HG02943 (cell line): ENCODE measurements around the gene PLEKHA1.

Experiments used
- ATAC-seq: cut with Tn5 transposase; IDR thresholded peaks from one replicate; pipeline ENCODE4 v1.9.1; 2021; ENCODE audit warnings: mild to moderate bottlenecking, low read depth, moderate library complexity; ENCODE audit not compliant: unreplicated experiment

The PLEKHA1 gene

DNA sequence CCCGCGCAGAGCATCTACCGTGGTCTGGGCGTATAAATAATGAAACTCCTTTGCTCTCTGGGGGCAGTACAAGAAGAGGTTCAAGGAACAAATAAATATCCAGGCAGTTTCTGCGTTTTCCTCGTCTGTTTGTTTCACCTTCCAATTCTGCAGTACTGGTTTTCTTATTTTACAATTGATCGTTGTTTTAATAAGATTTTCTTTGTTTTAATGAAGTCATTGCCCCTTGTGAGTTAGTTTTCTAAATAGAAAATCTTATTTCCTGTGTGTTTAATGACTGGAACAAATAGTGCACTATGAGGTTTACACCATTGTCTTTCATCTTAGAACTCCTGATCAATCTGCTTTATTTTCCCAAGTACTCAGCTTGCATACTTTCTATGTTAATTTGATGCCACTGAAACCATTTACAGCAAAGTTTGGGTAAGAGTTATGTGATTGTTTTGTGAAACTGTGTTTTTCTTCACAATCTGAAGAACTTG is 1.2 kb downstream of the PLEKHA1 start:
- no peak for ATAC-seq

DNA sequence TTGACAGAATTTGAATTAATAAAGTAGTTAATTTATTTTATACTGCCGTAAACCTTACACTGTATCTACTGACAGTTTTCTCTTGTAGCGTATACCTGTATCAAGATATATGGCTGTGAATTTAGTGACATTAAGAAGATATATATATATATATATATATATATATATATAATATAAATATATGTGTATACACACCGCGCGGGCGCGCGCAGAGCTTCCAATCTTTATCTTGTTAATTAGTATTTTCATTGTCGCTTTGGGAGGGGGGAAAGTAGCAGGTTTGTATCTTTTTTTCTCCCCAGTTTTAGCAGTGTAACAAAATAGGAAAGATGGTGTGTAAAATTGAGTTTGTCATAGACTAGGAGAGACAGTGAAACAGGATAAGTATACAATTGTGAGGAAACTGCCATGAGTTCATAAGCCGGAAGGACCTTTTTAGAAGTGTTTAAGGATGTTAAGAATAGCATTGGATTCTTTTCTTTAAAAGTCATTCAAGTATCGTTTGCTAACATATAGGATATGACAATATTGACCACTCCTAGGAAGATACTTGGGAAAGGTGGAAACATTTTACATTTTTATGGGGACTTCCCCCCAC is 2.0 kb downstream of the PLEKHA1 start:
- ATAC-seq = no peak

DNA sequence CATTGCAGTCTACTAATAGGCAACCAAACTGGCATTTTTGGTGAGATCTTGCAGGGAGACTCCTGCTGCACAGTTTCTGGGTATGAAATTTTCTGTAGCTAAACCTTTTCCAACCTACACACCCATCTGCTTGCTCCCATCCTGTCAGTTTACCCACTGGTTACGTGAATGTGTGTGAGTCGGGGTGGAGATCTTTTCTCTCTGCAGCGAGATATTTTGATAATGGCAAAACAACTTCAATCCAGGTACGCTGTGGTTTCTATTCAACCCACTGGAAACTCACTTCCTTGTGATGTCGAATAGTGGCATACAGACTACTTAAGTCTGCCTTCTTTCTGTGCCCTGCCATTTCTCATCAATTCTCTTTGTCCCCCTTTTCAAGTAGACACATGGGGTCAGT is 4.5 kb downstream of the PLEKHA1 start:
- ATAC-seq = no peak

DNA sequence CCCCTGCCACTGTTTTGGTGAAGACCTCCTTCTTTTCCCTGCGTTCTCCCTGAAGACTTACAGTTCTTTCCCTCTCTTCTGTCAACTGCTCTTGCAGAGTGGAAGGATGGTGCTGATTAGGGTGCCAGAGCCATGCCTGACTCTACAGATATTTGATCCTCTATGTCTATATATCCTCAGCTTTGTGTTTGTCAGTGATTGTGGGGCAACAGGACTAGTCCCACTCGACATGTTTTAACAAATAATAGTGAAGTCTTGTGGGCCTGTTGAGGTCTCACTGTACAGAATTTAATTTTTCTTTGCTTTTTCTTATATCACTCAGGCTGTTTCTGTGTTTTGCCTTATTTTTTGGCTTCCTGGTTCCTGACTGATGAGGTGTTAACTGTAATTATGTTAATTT is 5.0 kb downstream of the PLEKHA1 start:
- ATAC-seq = no peak

DNA sequence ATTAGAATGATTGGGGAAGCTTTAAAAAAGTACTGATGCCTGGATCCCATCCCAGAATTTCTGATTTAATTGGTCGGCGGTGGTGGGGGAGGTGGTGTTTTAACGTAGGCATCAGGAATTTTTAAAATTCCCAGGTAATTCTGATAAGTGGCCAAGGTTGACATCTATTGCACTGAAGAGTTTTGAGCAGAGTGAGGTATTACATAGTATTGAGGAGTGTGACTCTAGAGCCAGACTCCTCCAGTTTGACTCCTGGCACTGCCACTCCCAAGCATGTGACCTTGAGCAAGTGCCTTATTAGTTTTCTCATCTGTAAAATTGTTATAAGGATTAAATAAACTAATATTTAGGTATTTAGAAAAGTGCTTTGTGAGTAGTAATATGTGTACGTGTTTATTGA is 6.2 kb downstream of the PLEKHA1 start:
- no peak for ATAC-seq

DNA sequence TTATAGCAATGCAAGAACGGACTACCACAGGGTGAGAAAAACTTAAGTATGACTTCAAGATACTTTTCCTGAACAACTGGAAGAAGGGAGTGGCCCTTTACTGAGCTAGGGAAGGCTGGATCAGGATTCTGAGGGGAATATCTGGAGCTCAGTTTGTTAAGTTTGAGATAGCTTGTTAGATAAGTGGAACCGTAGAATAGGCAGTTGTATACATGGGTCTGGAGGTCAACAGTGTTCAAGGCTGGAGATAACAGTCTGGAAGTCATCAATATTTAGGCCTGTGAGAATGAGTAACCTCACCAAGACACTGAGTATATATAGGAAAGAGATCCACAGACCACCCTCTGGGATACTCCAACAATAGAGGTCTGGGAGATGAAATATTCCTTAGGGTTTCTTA is 7.2 kb downstream of the PLEKHA1 start:
- no peak for ATAC-seq

DNA sequence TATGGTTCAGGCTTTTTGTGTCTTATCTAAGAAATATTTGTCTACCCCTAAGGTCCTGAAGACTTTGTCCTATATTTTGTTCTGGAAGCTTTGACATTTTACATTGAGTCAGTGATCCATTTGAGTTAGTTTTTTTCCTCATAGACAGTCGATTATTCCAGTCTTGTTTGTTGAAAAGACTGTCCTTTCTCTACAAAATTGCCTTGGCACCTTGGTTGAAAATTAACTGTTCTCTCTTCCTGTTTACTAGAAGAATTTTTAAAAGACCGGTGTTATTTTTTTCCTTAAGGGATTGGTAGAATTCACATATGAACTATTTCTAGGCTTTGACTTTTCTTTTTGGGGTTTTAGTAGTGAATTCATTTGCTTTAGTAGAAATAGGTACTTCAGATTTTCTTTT is 12.0 kb downstream of the PLEKHA1 start:
- no peak for ATAC-seq

DNA sequence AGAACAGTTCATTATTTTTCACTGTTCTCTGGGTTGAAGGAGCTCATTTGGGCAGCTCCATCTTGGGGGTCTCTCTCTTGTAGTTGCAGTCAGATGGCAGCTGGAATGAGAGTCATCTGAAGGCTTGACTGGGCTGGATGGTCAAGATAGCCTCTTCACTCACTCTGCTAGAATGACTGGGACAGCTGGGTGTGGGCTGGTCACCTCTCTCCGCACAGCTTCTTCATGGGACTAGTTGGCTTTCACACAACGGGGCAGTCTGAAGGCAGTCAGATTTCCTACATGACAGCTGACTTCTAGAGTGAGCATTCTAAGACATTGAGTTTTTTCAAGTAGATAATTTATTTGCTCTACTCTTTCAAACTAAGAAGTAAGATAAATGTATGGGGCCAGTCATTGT is 13.1 kb downstream of the PLEKHA1 start:
- ATAC-seq = no peak

DNA sequence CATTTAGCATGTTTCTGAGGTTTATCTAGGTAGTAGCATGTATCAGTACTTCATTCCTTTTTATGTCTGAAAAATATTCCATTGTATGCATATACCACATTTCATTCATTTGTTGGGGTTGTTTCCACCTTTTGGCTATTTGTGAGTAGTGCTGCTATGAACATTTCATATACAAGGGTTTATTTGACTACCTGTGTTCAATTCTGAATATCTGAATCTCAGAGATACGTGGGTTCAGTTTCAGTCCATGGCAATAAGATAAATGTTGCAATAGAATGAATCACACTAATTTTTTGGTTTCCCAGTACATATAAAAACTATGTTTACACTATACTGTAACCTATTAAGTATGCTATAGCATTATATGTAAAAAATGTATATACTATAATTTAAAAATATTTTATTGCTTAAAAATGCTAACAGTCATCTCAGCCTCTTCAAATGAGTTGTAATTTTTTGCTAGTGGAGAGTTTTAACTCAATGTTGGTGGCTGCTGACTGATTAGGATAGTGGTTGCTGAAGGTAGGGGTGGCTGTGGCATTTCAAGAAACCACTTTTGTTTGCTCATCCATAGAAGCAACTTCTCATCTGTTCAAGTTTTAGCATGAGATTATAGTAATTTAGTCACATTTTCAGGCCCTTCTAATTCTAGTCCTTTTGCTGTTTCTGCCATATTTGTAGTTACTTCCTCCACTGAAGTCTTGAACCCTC is 13.9 kb downstream of the PLEKHA1 start:
- ATAC-seq = no peak

DNA sequence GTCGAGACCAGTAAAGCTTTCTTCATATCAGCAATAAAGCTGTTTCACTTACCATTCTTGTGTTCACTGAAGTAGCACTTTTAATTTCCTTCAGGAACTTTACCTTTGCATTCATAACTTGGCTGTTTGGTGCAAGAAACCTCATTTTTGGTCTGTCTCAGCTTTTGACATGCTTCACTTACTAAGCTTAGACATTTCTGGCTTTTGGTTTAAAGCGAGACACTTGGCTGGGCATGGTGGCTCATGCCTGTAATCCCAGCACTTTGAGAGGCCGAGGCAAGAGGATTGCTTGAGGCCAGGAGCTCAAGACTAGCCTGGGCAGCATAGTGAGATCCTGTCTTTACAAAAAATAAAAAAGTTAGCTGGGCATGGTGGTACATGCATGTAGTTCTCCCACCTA is 15.8 kb downstream of the PLEKHA1 start:
- no peak for ATAC-seq

DNA sequence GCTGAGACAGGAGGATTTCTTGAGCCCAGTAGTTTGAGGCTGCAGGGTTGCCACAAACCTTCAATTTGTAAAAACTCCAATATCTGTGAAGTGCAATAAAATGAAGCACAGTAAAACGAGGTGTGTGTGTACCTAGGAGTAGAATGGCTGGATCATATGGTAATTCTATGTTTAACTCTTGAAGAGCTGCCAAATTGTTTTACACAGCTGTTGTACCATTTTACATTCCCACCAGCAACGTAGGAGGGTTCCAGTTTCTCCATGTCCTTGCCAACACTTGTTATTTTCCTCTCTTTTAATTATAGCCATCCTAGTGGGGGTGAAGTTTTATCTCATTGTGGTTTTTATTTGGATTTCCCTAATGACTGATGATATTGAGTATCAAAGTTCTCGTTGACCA is 16.2 kb downstream of the PLEKHA1 start:
- no peak for ATAC-seq

DNA sequence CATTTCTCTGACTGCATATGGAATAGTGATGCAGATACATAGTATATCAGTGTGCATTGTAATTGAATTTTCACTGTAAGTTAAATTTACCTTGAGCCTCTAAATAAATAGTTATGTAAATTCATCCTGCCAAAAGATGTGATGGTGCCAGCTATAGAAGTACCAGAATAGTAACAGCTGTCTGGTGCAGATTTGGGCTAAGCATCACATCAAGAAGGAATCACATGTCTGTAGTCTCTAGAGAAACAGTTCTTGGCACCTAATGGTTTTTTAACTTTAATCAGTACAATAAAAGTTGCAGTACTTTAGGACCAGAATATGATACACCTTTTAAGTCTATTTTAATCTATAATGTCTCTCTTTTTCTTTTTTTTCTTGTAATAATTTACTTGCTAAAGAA is 17.4 kb downstream of the PLEKHA1 start:
- no peak for ATAC-seq

DNA sequence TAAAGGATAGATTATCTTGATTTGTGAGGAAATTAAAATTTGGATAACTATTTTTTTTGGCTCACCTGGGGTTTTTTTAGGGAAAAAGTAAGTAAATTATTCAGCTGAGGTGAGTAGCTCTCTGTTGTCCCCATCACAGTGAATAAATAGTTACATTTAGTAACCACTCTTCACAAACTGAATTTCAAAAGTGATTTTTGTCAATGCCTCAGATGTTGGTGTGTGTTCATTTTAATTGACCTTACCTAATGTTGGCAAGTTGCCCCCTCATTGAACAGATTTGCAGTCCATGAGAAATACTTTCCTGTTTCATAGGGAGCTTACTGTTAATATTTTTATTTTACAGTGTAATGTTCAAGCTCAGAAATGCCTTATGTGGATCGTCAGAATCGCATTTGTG is 18.3 kb downstream of the PLEKHA1 start:
- ATAC-seq = no peak

DNA sequence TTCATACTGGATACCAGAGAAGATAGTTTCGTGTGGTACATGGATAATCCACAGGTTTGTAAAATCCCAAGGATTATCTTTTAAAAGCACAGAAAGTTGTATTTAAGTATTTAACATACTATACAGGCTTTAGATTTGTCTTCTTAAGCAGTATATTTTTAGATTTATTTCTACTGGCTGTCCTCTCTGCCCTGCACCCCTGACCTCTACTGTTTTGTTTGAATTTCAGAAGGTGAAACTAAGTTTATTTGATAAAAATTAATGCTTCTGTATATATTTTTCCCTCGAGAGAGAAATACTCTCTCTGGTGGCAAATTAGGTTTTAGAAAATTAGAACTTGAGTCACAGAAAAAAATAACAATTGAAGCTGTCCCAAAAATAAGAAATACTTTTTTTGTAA is 18.8 kb downstream of the PLEKHA1 start:
- ATAC-seq = no peak

DNA sequence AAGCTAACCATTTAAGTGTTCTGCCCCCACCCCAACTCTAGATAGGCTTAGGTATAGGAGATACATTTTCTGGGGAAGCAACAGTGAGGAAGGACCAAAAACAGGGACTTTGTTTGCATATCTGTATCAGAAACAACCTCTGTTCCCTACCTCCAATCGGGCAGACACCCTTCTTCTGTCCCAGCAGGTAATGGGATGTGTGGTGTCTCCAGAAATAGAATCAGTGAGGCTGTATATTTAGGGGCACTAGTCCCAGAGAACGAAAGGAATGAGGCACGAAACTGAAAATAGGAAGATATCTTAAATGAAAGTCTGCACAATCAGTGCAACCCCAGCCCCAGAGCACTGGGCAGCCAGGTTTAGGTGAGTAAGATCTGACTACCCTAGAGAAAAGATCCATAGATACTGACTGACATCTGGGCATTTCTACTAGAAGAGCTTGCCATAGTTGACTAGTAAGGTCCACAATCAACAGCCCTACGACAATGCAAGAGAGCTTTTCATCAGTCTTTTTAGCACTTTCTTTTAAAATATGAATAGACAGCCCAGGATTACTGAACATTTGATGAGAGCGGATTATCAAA is 28.1 kb downstream of the PLEKHA1 start:
- ATAC-seq = no peak

DNA sequence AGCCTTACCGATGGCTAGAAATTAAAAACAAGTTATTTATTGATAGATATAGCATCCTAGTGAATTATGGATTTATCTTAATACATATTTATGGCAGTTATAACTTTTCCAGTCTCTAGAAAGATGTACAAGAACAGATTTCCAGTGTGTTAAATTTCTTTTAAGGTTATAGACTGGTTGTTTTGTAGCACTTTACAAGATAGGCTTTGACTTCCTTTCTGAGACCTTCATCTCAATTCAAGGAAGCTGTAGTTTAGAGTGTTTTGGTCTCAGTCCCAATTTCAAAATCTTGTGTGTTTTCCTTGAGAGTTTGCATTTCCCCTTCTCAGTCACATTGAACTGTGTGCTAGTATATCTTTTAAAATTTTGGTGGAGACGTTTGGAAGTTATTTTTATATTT is 30.1 kb downstream of the PLEKHA1 start:
- no peak for ATAC-seq

DNA sequence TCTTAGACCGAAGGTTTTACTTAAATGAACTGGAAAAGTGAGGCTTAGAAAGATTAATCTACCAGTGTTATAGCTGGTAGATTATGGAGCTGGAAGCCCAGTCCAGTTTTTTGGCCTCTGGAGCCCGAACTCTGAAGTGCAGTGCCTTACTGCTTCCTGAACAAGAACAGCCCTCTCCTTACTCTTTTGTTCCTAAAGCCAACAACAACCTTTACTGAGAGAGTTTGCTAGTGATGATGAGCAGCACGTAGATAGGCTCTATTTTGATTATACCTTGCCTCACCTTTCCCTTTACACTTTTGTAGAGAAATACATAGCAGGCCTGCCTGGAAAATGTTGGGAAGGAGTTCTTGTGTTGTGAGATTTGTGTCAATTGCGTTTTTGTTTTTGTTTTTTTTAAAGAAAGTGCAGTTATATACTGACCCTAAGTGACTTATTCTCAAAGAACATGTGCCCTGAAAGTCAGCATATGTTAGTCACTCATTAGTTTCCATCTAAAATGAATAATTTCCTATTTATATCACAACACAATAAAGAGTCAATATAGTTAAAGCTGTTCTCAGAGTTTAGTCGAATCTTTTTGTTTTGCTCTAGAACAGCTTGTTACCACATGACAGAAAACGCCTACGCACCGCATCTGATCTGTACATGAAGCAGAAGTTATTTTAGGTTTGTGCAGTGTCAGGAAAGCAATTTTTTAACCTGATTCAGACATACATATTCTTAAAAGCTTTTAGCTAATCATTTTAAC is 33.0 kb downstream of the PLEKHA1 start:
- no peak for ATAC-seq

DNA sequence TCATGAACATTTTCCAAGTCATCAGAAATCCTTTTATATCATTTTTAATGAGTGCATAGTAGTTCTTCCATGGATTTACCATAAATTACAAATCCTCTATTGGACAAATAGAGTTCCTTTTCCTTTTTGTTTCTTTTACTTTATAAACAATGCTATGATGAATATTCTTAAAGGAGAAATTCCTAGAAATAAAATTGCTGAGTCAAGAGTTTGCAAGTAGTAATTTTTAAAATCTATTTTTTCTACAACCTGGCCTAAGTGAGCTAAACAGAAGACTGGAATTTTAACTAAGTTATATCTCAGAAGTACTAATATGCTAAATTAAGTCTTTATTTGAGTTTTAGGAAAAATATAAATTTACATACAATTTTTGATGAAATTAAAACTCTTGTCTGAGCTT is 38.8 kb downstream of the PLEKHA1 start:
- no peak for ATAC-seq

DNA sequence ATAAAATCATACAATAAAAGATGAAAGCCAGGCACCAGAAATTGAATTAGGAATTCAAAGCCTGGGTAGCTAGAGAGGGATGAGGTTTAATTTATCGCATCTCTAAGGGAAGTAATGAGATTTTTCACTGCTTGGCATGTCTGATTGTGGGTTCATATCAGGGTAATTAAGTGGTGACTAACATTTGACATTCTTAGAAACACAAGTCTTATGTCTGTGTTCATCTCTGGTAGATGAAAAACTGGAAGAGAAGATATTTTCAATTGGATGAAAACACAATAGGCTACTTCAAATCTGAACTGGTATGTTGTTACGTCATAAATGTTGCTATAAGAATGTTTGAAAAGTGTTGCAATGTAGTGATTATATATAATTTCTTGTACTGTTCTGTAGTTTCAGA is 43.2 kb downstream of the PLEKHA1 start:
- ATAC-seq = no peak

DNA sequence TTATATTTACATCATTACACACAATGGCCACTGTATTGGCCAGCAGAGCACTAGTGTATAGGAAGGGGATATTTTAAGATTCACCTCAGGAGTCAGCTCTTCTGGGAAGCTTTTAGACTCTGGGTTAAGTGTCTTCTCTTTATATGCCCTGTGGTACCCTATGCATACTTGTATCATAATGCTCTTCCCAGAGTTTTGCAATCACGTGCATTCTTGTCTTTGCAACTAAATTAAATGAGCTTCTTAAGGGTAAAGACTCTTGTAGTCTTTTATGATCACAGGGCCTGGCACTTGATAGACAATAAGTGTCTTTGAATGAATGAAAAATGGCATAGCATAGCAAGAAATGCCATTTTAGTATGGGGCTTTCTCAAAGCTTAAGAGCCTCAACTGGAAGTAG is 44.5 kb downstream of the PLEKHA1 start:
- no peak for ATAC-seq

DNA sequence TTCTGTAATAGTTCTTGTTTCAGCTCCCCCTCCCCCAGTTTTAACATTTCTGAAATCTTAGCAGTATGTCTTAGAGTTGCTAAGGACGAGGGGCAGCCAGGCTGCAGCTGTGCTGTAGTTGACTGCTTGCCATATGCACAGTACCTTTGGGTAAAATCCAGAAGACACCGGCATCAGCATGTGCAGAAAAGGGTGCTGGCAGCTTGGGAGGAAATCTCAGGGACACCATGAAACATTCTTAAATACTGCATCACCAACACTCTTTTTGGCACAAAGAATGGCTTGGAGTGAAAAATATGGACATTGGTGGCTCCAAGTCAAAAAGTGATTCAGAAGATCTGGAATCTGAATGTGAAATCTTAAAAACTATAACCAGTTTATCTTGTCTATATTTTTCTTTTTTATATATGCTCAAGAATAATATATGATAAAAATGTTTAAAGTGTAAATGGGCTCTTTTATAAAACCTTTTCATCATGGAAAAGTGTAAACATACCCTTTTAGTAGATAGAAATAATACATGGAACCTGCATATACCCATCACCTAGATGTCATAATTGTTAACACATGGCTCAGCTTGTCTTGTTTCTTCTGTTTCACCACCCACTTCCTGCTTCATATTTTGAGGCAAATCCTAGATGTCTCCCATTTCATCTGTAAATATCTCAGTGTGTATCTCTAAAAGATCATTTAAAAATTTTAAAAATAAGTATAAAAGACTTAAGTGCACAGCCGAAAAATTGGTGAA is 45.5 kb downstream of the PLEKHA1 start:
- no peak for ATAC-seq
